Prostate gland (tissue), 2 donors: ENCODE measurements around the gene PAPOLA.

Experiments
- CTCF ChIP-seq, 4 experiments: fragments of 200-600 bp in 2 of 4; fragments of 450-650 bp in 2 of 4; sonication (generic) in 2 of 4; IDR thresholded peaks; 1 replicate in 3 of 4; 2 replicates in 1 of 4; pipeline ENCODE4 v1.5.1; 2016 to 2019; ENCODE audit warnings: antibody characterized with exemption in 4 of 4, mild to moderate bottlenecking in 2 of 4, moderate library complexity in 2 of 4
- POLR2A ChIP-seq: fragments of 450-650 bp; IDR thresholded peaks from one replicate; pipeline ENCODE4 v1.6.1; 2016; ENCODE audit warnings: antibody characterized with exemption, mild to moderate bottlenecking
- POLR2AphosphoS5 ChIP-seq: sonication (generic); formaldehyde crosslinking; IDR thresholded peaks from one replicate; pipeline ENCODE4 v1.6.1; 2017; ENCODE audit warnings: antibody characterized with exemption

- TF ChIP-seq CTCF (IDR thresholded peaks at IDR 0.05): no peak
- no peak for TF ChIP-seq POLR2AphosphoS5
- TF ChIP-seq POLR2A: no peak
Measured at GRCh38 chr14:96509457-96510090, 7.4 kb downstream of the PAPOLA start.
